CD14-positive monocyte (primary cell): ENCODE data around the gene SLC36A1. TPM values are rescaled to one million over a fixed set of nuclear protein-coding genes. Genes with fewer than 3 reads are reported as not detected.

ENCODE experiments used
- DNase-seq, 3 donors: peaks; one replicate each; pipeline ENCODE4 v3.0.0-alpha.2; 2011 to 2022
- H2AFZ ChIP-seq: 2 replicates; pipeline ENCODE4 v1.6.0; 2012; ENCODE audit warnings: mild to moderate bottlenecking, low read depth, low read length, inconsistent platforms; ENCODE audit not compliant: insufficient read depth, poor library complexity, severe bottlenecking
- H3K27ac ChIP-seq, 2 donors: 1 replicate in 1 of 2; 2 replicates in 1 of 2; pipeline ENCODE4 v1.5.1; 2012 to 2013; ENCODE audit warnings: low read length in 2 of 2, control low read depth in 1 of 2, inconsistent platforms in 1 of 2, low read depth in 1 of 2, mild to moderate bottlenecking in 1 of 2
- H3K27me3 ChIP-seq, 2 donors: one replicate each; pipeline versions ENCODE4 v1.6.0 to v1.6.1; 2011 to 2013; ENCODE audit warnings: low read length in 2 of 2; ENCODE audit not compliant: control insufficient read depth in 2 of 2, insufficient read depth in 2 of 2
- H3K36me3 ChIP-seq, 2 donors: replicated peaks in 1 of 2; 1 replicate in 1 of 2; 2 replicates in 1 of 2; pipeline versions ENCODE4 v1.5.1 to v1.6.1; 2012 to 2013; ENCODE audit warnings: low read length in 2 of 2, control low read depth in 1 of 2, inconsistent platforms in 1 of 2, mild to moderate bottlenecking in 1 of 2; ENCODE audit not compliant: insufficient read depth in 2 of 2, control insufficient read depth in 1 of 2
- H3K4me1 ChIP-seq, 2 donors: 1 replicate in 1 of 2; 2 replicates in 1 of 2; pipeline versions ENCODE4 v1.5.1 to v1.6.1; 2012 to 2013; ENCODE audit warnings: low read length in 2 of 2, control low read depth in 1 of 2, inconsistent platforms in 1 of 2, mild to moderate bottlenecking in 1 of 2, moderate library complexity in 1 of 2; ENCODE audit not compliant: insufficient read depth in 2 of 2, control insufficient read depth in 1 of 2
- H3K4me2 ChIP-seq: replicated peaks from 2 replicates; pipeline ENCODE3; 2012; ENCODE audit warnings: low read length, moderate library complexity, mild to moderate bottlenecking; ENCODE audit not compliant: poor library complexity, severe bottlenecking; ENCODE audit errors: extremely low read depth
- H3K4me3 ChIP-seq, 3 experiments: fragments of 200-600 bp in 1 of 3; sonication (generic) in 1 of 3; replicated peaks in 1 of 3; 1 replicate in 2 of 3; 2 replicates in 1 of 3; pipeline ENCODE4 v1.5.1; 2011 to 2013; ENCODE audit warnings: low read length in 3 of 3, mild to moderate bottlenecking in 3 of 3, control low read depth in 2 of 3, low read depth in 2 of 3, inconsistent platforms in 1 of 3, moderate library complexity in 1 of 3
- H3K79me2 ChIP-seq: 2 replicates; pipeline ENCODE4 v1.6.0; 2012; ENCODE audit warnings: mild to moderate bottlenecking, control low read depth, inconsistent platforms, low read length, moderate library complexity; ENCODE audit not compliant: insufficient read depth
- H3K9ac ChIP-seq: 2 replicates; pipeline ENCODE4 v1.6.0; 2017; ENCODE audit warnings: low read length, mild to moderate bottlenecking; ENCODE audit not compliant: insufficient read depth, poor library complexity, severe bottlenecking
- H3K9me3 ChIP-seq, 2 donors: replicated peaks in 1 of 2; 1 replicate in 1 of 2; 2 replicates in 1 of 2; pipeline versions ENCODE4 v1.5.1 to v1.6.1; 2012 to 2013; ENCODE audit warnings: low read length in 2 of 2, control low read depth in 1 of 2; ENCODE audit not compliant: control insufficient read depth in 1 of 2, insufficient read depth in 1 of 2
- H4K20me1 ChIP-seq: 2 replicates; pipeline ENCODE4 v1.6.0; 2012; ENCODE audit warnings: mild to moderate bottlenecking, low read length, control low read depth, moderate library complexity; ENCODE audit not compliant: insufficient read depth
- H3K27ac Mint-ChIP-seq, 7 donors: one replicate each; pipeline ENCODE4 v1.8.0; 2020; ENCODE audit warnings: mild to moderate bottlenecking in 7 of 7, mixed read lengths in 7 of 7, moderate library complexity in 6 of 7, inconsistent platforms in 2 of 7
- H3K27me3 Mint-ChIP-seq, 3 donors: one replicate each; pipeline ENCODE4 v1.8.0; 2021 to 2022; ENCODE audit warnings: low read depth in 3 of 3, mild to moderate bottlenecking in 3 of 3, mixed read lengths in 3 of 3, moderate library complexity in 3 of 3, inconsistent platforms in 1 of 3
- H3K36me3 Mint-ChIP-seq, 2 donors: one replicate each; pipeline ENCODE4 v1.8.0; 2020; ENCODE audit warnings: mixed read lengths in 2 of 2, inconsistent platforms in 1 of 2, mild to moderate bottlenecking in 1 of 2
- H3K4me1 Mint-ChIP-seq: one replicate; pipeline ENCODE4 v1.8.0; 2020; ENCODE audit warnings: mild to moderate bottlenecking, mixed read lengths
- H3K4me3 Mint-ChIP-seq, 2 donors: one replicate each; pipeline ENCODE4 v1.8.0; 2020; ENCODE audit warnings: mild to moderate bottlenecking in 2 of 2, mixed read lengths in 2 of 2, moderate library complexity in 1 of 2
- H3K9me3 Mint-ChIP-seq, 7 donors: one replicate each; pipeline ENCODE4 v1.8.0; 2020 to 2022; ENCODE audit warnings: mixed read lengths in 7 of 7, mild to moderate bottlenecking in 6 of 7, moderate library complexity in 6 of 7, inconsistent platforms in 2 of 7
- CTCF ChIP-seq: fragments of 200-600 bp; IDR thresholded peaks from one replicate; pipeline ENCODE4 v1.8.0; 2022; ENCODE audit warnings: antibody characterized with exemption, mild to moderate bottlenecking
- WGBS: methylation state at CpG from one replicate; pipeline ENCODE4 v1.1.5; 2013; ENCODE audit warnings: missing lambda C conversion rate; ENCODE audit not compliant: insufficient coverage; 5-methylcytosine and 5-hydroxymethylcytosine counted together
- intact Hi-C, 2 donors: fragments of 100-400 bp; cut with micrococcal nuclease; formaldehyde crosslinking; loops; one replicate each; pipeline versions ENCODE4 v1.15.0 to v1.15.1; 2023
- polyA plus RNA-seq, 3 donors: library from polyadenylated mRNA; depleted of rRNA in 1 of 3; unstranded in 2 of 3; stranded (reverse) in 1 of 3; fragments of 300-500 nt in 2 of 3; fragments of >200 nt in 1 of 3; fragmentation: Illumina TruSeq in 2 of 3; gene quantifications; 1 replicate in 2 of 3; 2 replicates in 1 of 3; pipeline ENCODE4 v1.2.3, GENCODE V29; 2012 to 2021

Gene SLC36A1
- polyA plus RNA-seq, 3 donors = 5.3 to 29.4 (median 6.8) TPM

GRCh38 chr5:151427258-151427657 lies 20.1 kb upstream of the SLC36A1 start:
- H3K4me3 Mint-ChIP-seq = no peak overlapping the region
- no peaks in the 10 kb centered on the region for H3K36me3 Mint-ChIP-seq
- Histone ChIP-seq H3K4me1 (no peaks in the 10 kb centered on the region), H3K27me3 (no peaks in the 10 kb centered on the region), H3K4me2 (no peak overlapping the region), H3K9me3 (no peaks in the 10 kb centered on the region), H3K9ac (no peak overlapping the region), H4K20me1 (no peaks in the 10 kb centered on the region), H3K4me3 (no peak overlapping the region), H2AFZ (no peak overlapping the region), H3K36me3 (no peaks in the 10 kb centered on the region), H3K27ac (no peak overlapping the region), H3K79me2 (no peaks in the 10 kb centered on the region)
- intact Hi-C loops = no loop called here
- no peak for TF ChIP-seq CTCF
- no peak overlapping the region for H3K27ac Mint-ChIP-seq
- no peaks in the 10 kb centered on the region for H3K4me1 Mint-ChIP-seq
- peaks cover 0 to 4% (median 0%) of the 10 kb centered on the region in 7 donors for H3K9me3 Mint-ChIP-seq
- WGBS = no CpG with 5 or more reads among the region's 2 CpGs
- no peak for DNase-seq
- peaks cover 0 to 10% (median 4%) of the 10 kb centered on the region in 3 donors for H3K27me3 Mint-ChIP-seq

GRCh38 chr5:151430731-151431130 lies 16.7 kb upstream of the SLC36A1 start:
- Histone ChIP-seq H3K4me3 (no peak overlapping the region), H3K27me3 (peaks cover 0 to 5% of the 10 kb centered on the region in 2 donors), H3K36me3 (no peaks in the 10 kb centered on the region), H4K20me1 (no peaks in the 10 kb centered on the region), H3K79me2 (no peaks in the 10 kb centered on the region), H3K4me2 (no peak overlapping the region), H3K27ac (no peak overlapping the region), H3K9ac (no peak overlapping the region), H3K9me3 (no peaks in the 10 kb centered on the region), H3K4me1 (no peaks in the 10 kb centered on the region), H2AFZ (no peak overlapping the region)
- intact Hi-C loops = no loop called here
- Mint-ChIP-seq H3K4me3 (no peak overlapping the region), H3K9me3 (peaks cover 0 to 4% (median 0%) of the 10 kb centered on the region in 7 donors), H3K27me3 (peaks cover 5 to 6% (median 5%) of the 10 kb centered on the region in 3 donors), H3K36me3 (no peaks in the 10 kb centered on the region), H3K4me1 (no peaks in the 10 kb centered on the region), H3K27ac (no peak overlapping the region)
- no peak for TF ChIP-seq CTCF
- DNase-seq = no peak
- WGBS = no CpG with 5 or more reads among the region's 1 CpG
